PC-9 (cell line): ENCODE measurements around the gene RAF1. TPM values are rescaled to one million over a fixed set of nuclear protein-coding genes. Genes with fewer than 3 reads are reported as not detected.
"Not testable (repeated sequence)": the region's sequence is repeated elsewhere in the genome, so short reads cannot be mapped to it uniquely, and the experiment has no call there.

ENCODE experiments used
- BruUV-seq: library from RNA; stranded (reverse); fragments of 400-500 nt; replicated peaks from 2 replicates; lab custom pipeline; 2021; lab: Mats Ljungman, UMichigan
- CTCF ChIA-PET: fragments of 300-600 bp; sonication (Branson Sonifier 250); formaldehyde crosslinking; loops from one replicate; lab custom pipeline; 2022; ENCODE audit warnings: antibody characterized with exemption; lab: Charles Lee
- POLR2A ChIA-PET: fragments of 300-600 bp; sonication (Branson Sonifier 250); formaldehyde crosslinking; loops from one replicate; lab custom pipeline; 2022; ENCODE audit warnings: antibody characterized with exemption; ENCODE audit not compliant: unreplicated experiment; lab: Charles Lee
- DNase-seq, 2 experiments: peaks; one replicate each; pipeline versions ENCODE4 v3.0.0 to v3.0.0-alpha.2; 2015 to 2022; ENCODE audit warnings: mixed read lengths in 1 of 2
- H2AFZ ChIP-seq: fragments of 200-600 bp; sonication (generic); 2 replicates; pipeline ENCODE4 v1.8.1; 2017; ENCODE audit warnings: antibody characterized with exemption
- H3F3A ChIP-seq: fragments of 200-600 bp; sonication (generic); 2 replicates; pipeline ENCODE4 v1.8.1; 2017; ENCODE audit warnings: antibody characterized with exemption, mild to moderate bottlenecking, low read depth; ENCODE audit not compliant: insufficient read depth
- H3K27ac ChIP-seq: fragments of 200-600 bp; sonication (generic); 2 replicates; pipeline ENCODE4 v1.6.1; 2016; ENCODE audit warnings: mixed run types
- H3K27me3 ChIP-seq: fragments of 200-600 bp; sonication (generic); 2 replicates; pipeline ENCODE4 v1.6.1; 2016; ENCODE audit warnings: low read depth, mixed run types; ENCODE audit not compliant: insufficient read depth
- H3K36me3 ChIP-seq: fragments of 200-600 bp; sonication (generic); 2 replicates; pipeline ENCODE4 v1.6.1; 2016; ENCODE audit warnings: low read depth, mixed run types
- H3K4me1 ChIP-seq: fragments of 200-600 bp; sonication (generic); replicated peaks from 2 replicates; pipeline ENCODE4 v1.6.1; 2016; ENCODE audit warnings: mixed run types; ENCODE audit not compliant: insufficient read depth
- H3K4me2 ChIP-seq: fragments of 200-600 bp; sonication (generic); 2 replicates; pipeline ENCODE4 v1.6.1; 2017; ENCODE audit warnings: mixed run types
- H3K4me3 ChIP-seq: fragments of 200-600 bp; sonication (generic); 2 replicates; pipeline ENCODE4 v1.6.1; 2016; ENCODE audit warnings: mixed run types
- H3K79me2 ChIP-seq: fragments of 200-600 bp; sonication (generic); 2 replicates; pipeline ENCODE4 v1.6.1; 2017; ENCODE audit warnings: low read depth, mixed run types
- H3K9me2 ChIP-seq: fragments of 200-600 bp; sonication (generic); 2 replicates; pipeline ENCODE4 v1.8.1; 2017; ENCODE audit warnings: mild to moderate bottlenecking; ENCODE audit not compliant: insufficient read depth
- H3K9me3 ChIP-seq: fragments of 200-600 bp; sonication (generic); 2 replicates; pipeline ENCODE4 v1.8.1; 2016; ENCODE audit warnings: low read depth; ENCODE audit not compliant: insufficient read depth
- H4K20me1 ChIP-seq: fragments of 200-600 bp; sonication (generic); 2 replicates; pipeline ENCODE4 v1.8.1; 2017; ENCODE audit not compliant: insufficient read depth
- CTCF ChIP-seq: fragments of 200-600 bp; sonication (generic); conservative IDR thresholded peaks from 2 replicates; pipeline ENCODE4 v1.6.1; 2017; ENCODE audit warnings: mixed run types, antibody characterized with exemption, mild to moderate bottlenecking, moderate library complexity
- EZH2 ChIP-seq: fragments of 200-600 bp; sonication (generic); IDR thresholded peaks from 2 replicates; pipeline ENCODE4 v1.8.0; 2017; ENCODE audit warnings: antibody characterized with exemption, low read depth
- intact Hi-C: fragments of 100-400 bp; cut with micrococcal nuclease; formaldehyde crosslinking; loops from one replicate; pipeline ENCODE4 v1.10.0; 2022; ENCODE audit not compliant: unreplicated experiment
- total RNA-seq: library from RNA; stranded (reverse); gene quantifications from 2 replicates; pipeline ENCODE4 v1.2.3, GENCODE V29; 2021

The RAF1 gene
- total RNA-seq, 1 experiment from 2014 or later, result 72.4 TPM

- CTCF ChIA-PET, result no interaction called here
- H3K79me2 ChIP-seq, result peaks cover 97% of the 10 kb centered on the region
- BruUV-seq, result no TSS peak
- no peaks in the 10 kb centered on the region for H3K27me3 ChIP-seq
- no peak overlapping the region for H2AFZ ChIP-seq
- peaks cover 9% of the 10 kb centered on the region for H3K4me1 ChIP-seq
- no peaks in the 10 kb centered on the region for H3K9me2 ChIP-seq
- DNase-seq, result no peak
- H3K36me3 ChIP-seq, result no peaks in the 10 kb centered on the region
- H3K4me3 ChIP-seq, result no peak overlapping the region
- no peak for TF ChIP-seq EZH2
- no peak for TF ChIP-seq CTCF
- H3K27ac ChIP-seq, result no peak overlapping the region
- H4K20me1 ChIP-seq, result peaks cover 52% of the 10 kb centered on the region
- no peaks in the 10 kb centered on the region for H3K9me3 ChIP-seq
- intact Hi-C loops, result loop anchor here (1.0 kb wide), 1 partner anchor 47 kb away; no protein-coding TSS in a partner anchor
- POLR2A ChIA-PET, result interaction anchor here (0.7 kb wide), 1 partner anchor 190 kb away, joined by 6 read pairs; no protein-coding TSS in a partner anchor
- H3F3A ChIP-seq, result peaks cover 7% of the 10 kb centered on the region
- H3K4me2 ChIP-seq, result no peak overlapping the region
Observed at GRCh38 chr3:12643010-12643380, 20.9 kb downstream of the RAF1 start.

DNA sequence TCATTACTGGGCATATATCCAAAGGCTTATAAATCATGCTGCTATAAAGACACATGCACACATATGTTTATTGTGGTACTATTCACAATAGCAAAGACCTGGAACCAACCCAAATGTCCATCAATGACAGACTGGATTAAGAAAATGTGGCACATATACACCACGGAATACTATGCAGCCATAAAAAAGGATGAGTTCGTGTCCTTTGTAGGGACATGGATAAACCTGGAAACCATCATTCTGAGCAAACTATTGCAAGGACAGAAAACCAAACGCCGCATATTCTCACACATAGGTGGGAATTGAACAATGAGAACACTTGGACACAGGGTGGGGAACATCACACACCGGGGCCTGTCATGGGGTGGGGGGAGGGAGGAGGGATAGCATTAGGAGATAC lies 23.1 kb downstream of the RAF1 start:
- H4K20me1 ChIP-seq, result peaks cover 43% of the 10 kb centered on the region
- BruUV-seq, DNase-seq: not testable (repeated sequence)

GRCh38 chr3:12638105-12638504 lies 25.8 kb downstream of the RAF1 start:
- H3K4me3 ChIP-seq, result no peak overlapping the region
- no peaks in the 10 kb centered on the region for H3K9me3 ChIP-seq
- no peaks in the 10 kb centered on the region for H3K4me1 ChIP-seq
- ChIA-PET POLR2A (no interaction called here), CTCF (no interaction called here)
- H3K9me2 ChIP-seq, result no peaks in the 10 kb centered on the region
- intact Hi-C loops, result no loop called here
- 0 out of 2 replicates have a peak, but pooled peaks cover 5% of the 10 kb centered on the region for H3K36me3 ChIP-seq
- BruUV-seq, result no TSS peak
- H4K20me1 ChIP-seq, result peaks cover 37% of the 10 kb centered on the region
- TF ChIP-seq CTCF (no peak), EZH2 (no peak)
- DNase-seq, result no peak
- H3K79me2 ChIP-seq, result peaks cover 95% of the 10 kb centered on the region
- H3K27ac ChIP-seq, result no peak overlapping the region
- no peak overlapping the region for H2AFZ ChIP-seq
- H3F3A ChIP-seq, result no peaks in the 10 kb centered on the region; the same call in 1 of the 2 replicates
- no peak overlapping the region for H3K4me2 ChIP-seq
- H3K27me3 ChIP-seq, result no peaks in the 10 kb centered on the region

More for the DNA sequence above, 23.1 kb downstream of the RAF1 start:
- H3K27ac ChIP-seq, intact Hi-C loops, H3K27me3 ChIP-seq, H3F3A ChIP-seq, H3K4me3 ChIP-seq, CTCF ChIA-PET, H3K4me2 ChIP-seq, POLR2A ChIA-PET, H3K4me1 ChIP-seq, H3K9me3 ChIP-seq, H3K36me3 ChIP-seq, H3K9me2 ChIP-seq, H2AFZ ChIP-seq: not testable (repeated sequence)
- peaks cover 97% of the 10 kb centered on the region for H3K79me2 ChIP-seq

DNA sequence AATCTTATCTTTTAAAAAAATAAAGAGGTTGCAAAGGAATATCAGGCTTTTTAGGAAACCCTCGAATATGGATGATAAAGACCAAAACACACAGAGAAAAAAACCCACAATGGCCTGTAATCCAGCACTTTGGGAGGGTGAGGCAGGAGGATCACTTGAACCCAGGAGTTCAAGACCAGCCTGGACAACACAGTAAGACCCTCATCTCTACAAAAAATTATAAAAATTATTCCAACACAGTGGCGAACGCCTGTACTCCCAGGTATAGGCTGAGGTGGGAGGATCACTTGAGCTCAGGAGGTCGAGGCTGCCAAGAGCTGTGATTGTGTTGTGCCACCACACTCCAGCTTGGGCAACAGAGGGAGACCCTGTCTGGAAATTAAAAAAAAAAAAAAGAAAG lies 30.8 kb downstream of the RAF1 start:
- no peak overlapping the region for H3K4me3 ChIP-seq
- 0 out of 2 replicates have a peak, but pooled peaks cover 5% of the 10 kb centered on the region for H3K36me3 ChIP-seq
- H3K79me2 ChIP-seq, result peaks cover 98% of the 10 kb centered on the region
- TF ChIP-seq CTCF (no peak), EZH2 (no peak)
- no peaks in the 10 kb centered on the region for H3K9me3 ChIP-seq
- peaks cover 52% of the 10 kb centered on the region for H4K20me1 ChIP-seq
- no TSS peak for BruUV-seq
- no peaks in the 10 kb centered on the region for H3K9me2 ChIP-seq
- ChIA-PET CTCF (no interaction called here), POLR2A (no interaction called here)
- no peak overlapping the region for H3K27ac ChIP-seq
- intact Hi-C loops, result no loop called here
- H3K4me1 ChIP-seq, result no peaks in the 10 kb centered on the region
- H2AFZ ChIP-seq, result no peak overlapping the region
- no peak overlapping the region for H3K4me2 ChIP-seq
- no peaks in the 10 kb centered on the region for H3K27me3 ChIP-seq
- DNase-seq, result no peak
- no peaks in the 10 kb centered on the region; the same call in 1 of the 2 replicates for H3F3A ChIP-seq
